CD14-positive monocyte (primary cell): ENCODE data around the gene SLC6A12. TPM values are rescaled to one million over a fixed set of nuclear protein-coding genes. Genes with fewer than 3 reads are reported as not detected.

Experiments used
- DNase-seq, 3 donors: peaks; one replicate each; pipeline ENCODE4 v3.0.0-alpha.2; 2011 to 2022
- H2AFZ ChIP-seq: 2 replicates; pipeline ENCODE4 v1.6.0; 2012; ENCODE audit warnings: mild to moderate bottlenecking, low read depth, low read length, inconsistent platforms; ENCODE audit not compliant: insufficient read depth, poor library complexity, severe bottlenecking
- H3K27ac ChIP-seq, 2 donors: 1 replicate in 1 of 2; 2 replicates in 1 of 2; pipeline ENCODE4 v1.5.1; 2012 to 2013; ENCODE audit warnings: low read length in 2 of 2, control low read depth in 1 of 2, inconsistent platforms in 1 of 2, low read depth in 1 of 2, mild to moderate bottlenecking in 1 of 2
- H3K27me3 ChIP-seq, 2 donors: one replicate each; pipeline versions ENCODE4 v1.6.0 to v1.6.1; 2011 to 2013; ENCODE audit warnings: low read length in 2 of 2; ENCODE audit not compliant: control insufficient read depth in 2 of 2, insufficient read depth in 2 of 2
- H3K36me3 ChIP-seq, 2 donors: replicated peaks in 1 of 2; 1 replicate in 1 of 2; 2 replicates in 1 of 2; pipeline versions ENCODE4 v1.5.1 to v1.6.1; 2012 to 2013; ENCODE audit warnings: low read length in 2 of 2, control low read depth in 1 of 2, inconsistent platforms in 1 of 2, mild to moderate bottlenecking in 1 of 2; ENCODE audit not compliant: insufficient read depth in 2 of 2, control insufficient read depth in 1 of 2
- H3K4me1 ChIP-seq, 2 donors: 1 replicate in 1 of 2; 2 replicates in 1 of 2; pipeline versions ENCODE4 v1.5.1 to v1.6.1; 2012 to 2013; ENCODE audit warnings: low read length in 2 of 2, control low read depth in 1 of 2, inconsistent platforms in 1 of 2, mild to moderate bottlenecking in 1 of 2, moderate library complexity in 1 of 2; ENCODE audit not compliant: insufficient read depth in 2 of 2, control insufficient read depth in 1 of 2
- H3K4me2 ChIP-seq: replicated peaks from 2 replicates; pipeline ENCODE3; 2012; ENCODE audit warnings: low read length, moderate library complexity, mild to moderate bottlenecking; ENCODE audit not compliant: poor library complexity, severe bottlenecking; ENCODE audit errors: extremely low read depth
- H3K4me3 ChIP-seq, 3 experiments: fragments of 200-600 bp in 1 of 3; sonication (generic) in 1 of 3; replicated peaks in 1 of 3; 1 replicate in 2 of 3; 2 replicates in 1 of 3; pipeline ENCODE4 v1.5.1; 2011 to 2013; ENCODE audit warnings: low read length in 3 of 3, mild to moderate bottlenecking in 3 of 3, control low read depth in 2 of 3, low read depth in 2 of 3, inconsistent platforms in 1 of 3, moderate library complexity in 1 of 3
- H3K79me2 ChIP-seq: 2 replicates; pipeline ENCODE4 v1.6.0; 2012; ENCODE audit warnings: mild to moderate bottlenecking, control low read depth, inconsistent platforms, low read length, moderate library complexity; ENCODE audit not compliant: insufficient read depth
- H3K9ac ChIP-seq: 2 replicates; pipeline ENCODE4 v1.6.0; 2017; ENCODE audit warnings: low read length, mild to moderate bottlenecking; ENCODE audit not compliant: insufficient read depth, poor library complexity, severe bottlenecking
- H3K9me3 ChIP-seq, 2 donors: replicated peaks in 1 of 2; 1 replicate in 1 of 2; 2 replicates in 1 of 2; pipeline versions ENCODE4 v1.5.1 to v1.6.1; 2012 to 2013; ENCODE audit warnings: low read length in 2 of 2, control low read depth in 1 of 2; ENCODE audit not compliant: control insufficient read depth in 1 of 2, insufficient read depth in 1 of 2
- H4K20me1 ChIP-seq: 2 replicates; pipeline ENCODE4 v1.6.0; 2012; ENCODE audit warnings: mild to moderate bottlenecking, low read length, control low read depth, moderate library complexity; ENCODE audit not compliant: insufficient read depth
- H3K27ac Mint-ChIP-seq, 7 donors: one replicate each; pipeline ENCODE4 v1.8.0; 2020; ENCODE audit warnings: mild to moderate bottlenecking in 7 of 7, mixed read lengths in 7 of 7, moderate library complexity in 6 of 7, inconsistent platforms in 2 of 7
- H3K27me3 Mint-ChIP-seq, 3 donors: one replicate each; pipeline ENCODE4 v1.8.0; 2021 to 2022; ENCODE audit warnings: low read depth in 3 of 3, mild to moderate bottlenecking in 3 of 3, mixed read lengths in 3 of 3, moderate library complexity in 3 of 3, inconsistent platforms in 1 of 3
- H3K36me3 Mint-ChIP-seq, 2 donors: one replicate each; pipeline ENCODE4 v1.8.0; 2020; ENCODE audit warnings: mixed read lengths in 2 of 2, inconsistent platforms in 1 of 2, mild to moderate bottlenecking in 1 of 2
- H3K4me1 Mint-ChIP-seq: one replicate; pipeline ENCODE4 v1.8.0; 2020; ENCODE audit warnings: mild to moderate bottlenecking, mixed read lengths
- H3K4me3 Mint-ChIP-seq, 2 donors: one replicate each; pipeline ENCODE4 v1.8.0; 2020; ENCODE audit warnings: mild to moderate bottlenecking in 2 of 2, mixed read lengths in 2 of 2, moderate library complexity in 1 of 2
- H3K9me3 Mint-ChIP-seq, 7 donors: one replicate each; pipeline ENCODE4 v1.8.0; 2020 to 2022; ENCODE audit warnings: mixed read lengths in 7 of 7, mild to moderate bottlenecking in 6 of 7, moderate library complexity in 6 of 7, inconsistent platforms in 2 of 7
- WGBS: methylation state at CpG from one replicate; pipeline ENCODE4 v1.1.5; 2013; ENCODE audit warnings: missing lambda C conversion rate; ENCODE audit not compliant: insufficient coverage; 5-methylcytosine and 5-hydroxymethylcytosine counted together
- intact Hi-C, 2 donors: fragments of 100-400 bp; cut with micrococcal nuclease; formaldehyde crosslinking; loops; one replicate each; pipeline versions ENCODE4 v1.15.0 to v1.15.1; 2023
- polyA plus RNA-seq, 3 donors: library from polyadenylated mRNA; depleted of rRNA in 1 of 3; unstranded in 2 of 3; stranded (reverse) in 1 of 3; fragments of 300-500 nt in 2 of 3; fragments of >200 nt in 1 of 3; fragmentation: Illumina TruSeq in 2 of 3; gene quantifications; 1 replicate in 2 of 3; 2 replicates in 1 of 3; pipeline ENCODE4 v1.2.3, GENCODE V29; 2012 to 2021
- TF ChIP-seq, protein P1 (sequence below): fragments of 200-600 bp; IDR thresholded peaks from one replicate; pipeline ENCODE4 v1.8.0; 2022; ENCODE audit warnings: antibody characterized with exemption, mild to moderate bottlenecking

SLC6A12 gene
- polyA plus RNA-seq, 3 donors = 5.7 to 8.3 (median 8.0) TPM

DNA sequence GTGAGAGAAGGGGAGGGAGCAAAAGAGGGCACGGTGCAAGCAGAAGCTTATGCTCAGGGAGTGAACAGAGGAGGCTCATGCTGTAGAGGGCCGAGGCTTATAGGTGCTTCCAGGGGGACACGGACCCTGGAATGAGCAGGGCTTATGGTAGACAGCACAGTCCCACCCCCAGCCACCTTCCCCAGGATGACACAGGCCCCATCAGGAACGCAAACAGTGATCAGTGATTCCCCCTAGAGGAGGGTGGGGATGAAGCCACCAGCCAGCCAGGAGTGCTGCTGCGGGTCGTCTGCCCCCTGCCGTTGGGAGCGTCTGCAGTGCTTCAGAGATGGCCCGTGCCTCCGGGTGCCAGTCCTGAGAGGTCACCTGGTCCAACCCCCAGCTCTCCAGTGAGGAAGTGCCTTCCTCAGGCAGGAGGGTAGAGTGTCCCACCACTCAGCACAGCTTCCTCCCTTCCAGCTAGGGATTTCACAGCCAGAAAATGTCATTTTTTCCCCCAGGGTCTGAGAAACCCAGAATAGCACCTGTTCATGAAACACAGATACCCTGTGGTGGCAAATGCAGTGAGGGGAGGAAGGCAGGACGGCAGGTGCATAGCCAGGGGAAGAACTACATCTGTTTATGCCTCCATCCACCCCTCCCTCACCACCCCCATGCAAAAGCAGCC is 60.7 kb downstream of the SLC6A12 start:
- Histone ChIP-seq H3K27me3 (no peaks in the 10 kb centered on the region), H3K36me3 (no peaks in the 10 kb centered on the region), H3K4me3 (no peak overlapping the region), H4K20me1 (no peaks in the 10 kb centered on the region), H3K9me3 (no peaks in the 10 kb centered on the region), H2AFZ (no peak overlapping the region), H3K79me2 (no peaks in the 10 kb centered on the region), H3K4me2 (no peak overlapping the region), H3K27ac (no peak overlapping the region), H3K9ac (no peak overlapping the region), H3K4me1 (no peaks in the 10 kb centered on the region)
- H3K36me3 Mint-ChIP-seq = no peaks in the 10 kb centered on the region
- peak overlapping the region in 1 of 7 donors; percentile 7 for H3K27ac Mint-ChIP-seq
- peaks cover 7% of the 10 kb centered on the region for H3K4me1 Mint-ChIP-seq
- TF ChIP-seq, protein P1, sequence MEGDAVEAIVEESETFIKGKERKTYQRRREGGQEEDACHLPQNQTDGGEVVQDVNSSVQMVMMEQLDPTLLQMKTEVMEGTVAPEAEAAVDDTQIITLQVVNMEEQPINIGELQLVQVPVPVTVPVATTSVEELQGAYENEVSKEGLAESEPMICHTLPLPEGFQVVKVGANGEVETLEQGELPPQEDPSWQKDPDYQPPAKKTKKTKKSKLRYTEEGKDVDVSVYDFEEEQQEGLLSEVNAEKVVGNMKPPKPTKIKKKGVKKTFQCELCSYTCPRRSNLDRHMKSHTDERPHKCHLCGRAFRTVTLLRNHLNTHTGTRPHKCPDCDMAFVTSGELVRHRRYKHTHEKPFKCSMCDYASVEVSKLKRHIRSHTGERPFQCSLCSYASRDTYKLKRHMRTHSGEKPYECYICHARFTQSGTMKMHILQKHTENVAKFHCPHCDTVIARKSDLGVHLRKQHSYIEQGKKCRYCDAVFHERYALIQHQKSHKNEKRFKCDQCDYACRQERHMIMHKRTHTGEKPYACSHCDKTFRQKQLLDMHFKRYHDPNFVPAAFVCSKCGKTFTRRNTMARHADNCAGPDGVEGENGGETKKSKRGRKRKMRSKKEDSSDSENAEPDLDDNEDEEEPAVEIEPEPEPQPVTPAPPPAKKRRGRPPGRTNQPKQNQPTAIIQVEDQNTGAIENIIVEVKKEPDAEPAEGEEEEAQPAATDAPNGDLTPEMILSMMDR = peak; percentile 75
- intact Hi-C loops = loop anchor here in 1 of 2 donors (5.0 kb wide), 1 partner anchor 46 kb away; no protein-coding TSS in a partner anchor
- H3K9me3 Mint-ChIP-seq = peaks cover 0 to 5% (median 0%) of the 10 kb centered on the region in 7 donors
- DNase-seq = peak; percentile 42 to 68 (median 42)
- 13% methylated on average over 6 of the region's 11 CpGs for WGBS
- no peak overlapping the region for H3K4me3 Mint-ChIP-seq
- peaks cover 0 to 7% (median 0%) of the 10 kb centered on the region in 3 donors for H3K27me3 Mint-ChIP-seq

DNA sequence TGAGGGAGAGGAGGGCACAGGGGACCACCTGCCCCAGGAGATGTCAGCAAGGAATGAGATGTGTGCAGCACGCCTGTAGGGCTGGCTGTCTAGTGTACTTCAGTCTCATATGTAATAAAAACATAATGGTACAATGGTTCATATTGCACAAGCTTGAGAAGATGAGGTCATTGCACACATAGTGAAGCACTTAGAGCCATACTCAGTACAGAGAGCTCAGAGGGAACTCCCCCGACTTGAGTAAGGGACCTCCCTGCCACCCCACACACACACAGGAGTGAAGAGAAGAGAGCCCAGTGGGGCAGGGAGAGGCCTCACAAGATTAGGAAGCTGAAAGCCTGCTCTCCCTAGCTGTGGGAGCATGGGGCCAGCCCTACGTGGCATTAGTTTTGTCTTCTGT is 61.5 kb downstream of the SLC6A12 start:
- TF ChIP-seq, protein P1 = no peak

More for the DNA sequence above, 61.5 kb downstream of the SLC6A12 start:
- Mint-ChIP-seq H3K27ac (no peak overlapping the region), H3K27me3 (peaks cover 0 to 7% (median 0%) of the 10 kb centered on the region in 3 donors), H3K4me3 (no peak overlapping the region), H3K36me3 (no peaks in the 10 kb centered on the region), H3K4me1 (peaks cover 7% of the 10 kb centered on the region), H3K9me3 (peaks cover 0 to 5% (median 0%) of the 10 kb centered on the region in 7 donors)
- H3K27me3 ChIP-seq = no peaks in the 10 kb centered on the region
- no peaks in the 10 kb centered on the region for H3K9me3 ChIP-seq
- H3K4me3 ChIP-seq = no peak overlapping the region
- no peaks in the 10 kb centered on the region for H3K4me1 ChIP-seq
- no peak overlapping the region for H3K4me2 ChIP-seq
- no peak overlapping the region for H3K9ac ChIP-seq
- H2AFZ ChIP-seq = no peak overlapping the region
- intact Hi-C loops = loop anchor here in 1 of 2 donors (5.0 kb wide), 1 partner anchor 45 kb away; no protein-coding TSS in a partner anchor
- no peaks in the 10 kb centered on the region for H3K36me3 ChIP-seq
- peak in 1 of 3 donors; percentile 37 for DNase-seq
- H4K20me1 ChIP-seq = no peaks in the 10 kb centered on the region
- no peak overlapping the region for H3K27ac ChIP-seq
- H3K79me2 ChIP-seq = no peaks in the 10 kb centered on the region
- WGBS = no CpG with 5 or more reads among the region's 3 CpGs
